Pancreas (tissue), 10 donors: ENCODE data around the gene PAPOLB. TPM values are rescaled to one million over a fixed set of nuclear protein-coding genes. Genes with fewer than 3 reads are reported as not detected.

Experiments
- ATAC-seq, 4 donors: fragments of 200-7000 bp; cut with Tn5 transposase; one replicate each; pipeline versions ENCODE4 v1.8.0 to v1.9.1; 2020; ENCODE audit warnings: mild to moderate bottlenecking in 4 of 4, moderate library complexity in 4 of 4
- DNase-seq, 6 donors: peaks; one replicate each; pipeline ENCODE4 v3.0.0-alpha.2; 2020
- FAIRE-seq: peaks from 2 replicates; lab custom pipeline; 2012; peaks lifted over from hg19 to GRCh38; lab: Jason Lieb, UNC
- H3K27ac ChIP-seq, 4 donors: fragments of 200-600 bp; sonication (generic); 1 replicate in 3 of 4; 2 replicates in 1 of 4; pipeline versions ENCODE4 v1.5.0 to v1.8.0; 2020
- H3K27me3 ChIP-seq, 4 donors: fragments of 200-600 bp; one replicate each; pipeline ENCODE4 v1.8.0; 2021
- H3K36me3 ChIP-seq, 3 donors: fragments of 200-600 bp; sonication (generic) in 1 of 3; one replicate each; pipeline versions ENCODE4 v1.5.0 to v1.8.0; 2020 to 2021
- H3K4me1 ChIP-seq, 3 donors: fragments of 200-600 bp; one replicate each; pipeline ENCODE4 v1.8.0; 2021
- H3K4me3 ChIP-seq, 4 donors: fragments of 200-600 bp; sonication (generic) in 2 of 4; one replicate each; pipeline versions ENCODE4 v1.5.0 to v1.8.0; 2020 to 2021
- H3K9me3 ChIP-seq, 4 donors: fragments of 200-600 bp; one replicate each; pipeline ENCODE4 v1.8.0; 2021
- CTCF ChIP-seq, 4 donors: fragments of 200-600 bp; sonication (generic) in 3 of 4; IDR thresholded peaks; one replicate each; pipeline versions ENCODE4 v1.5.0 to v1.8.0; 2021; ENCODE audit warnings: antibody characterized with exemption in 4 of 4
- WGBS, 2 donors: extraction: QIAGEN DNeasy Blood & Tissue Kit; methylation state at CpG; one replicate each; pipeline ENCODE4 v1.1.7; 2013; 5-methylcytosine and 5-hydroxymethylcytosine counted together
- intact Hi-C, 3 donors: fragments of 100-400 bp; cut with DNase I; formaldehyde crosslinking; loops; one replicate each; pipeline versions ENCODE4 v1.11.1 to v1.14.2; 2022
- polyA plus RNA-seq, 2 donors: library from polyadenylated mRNA; stranded (reverse); fragments of 200-250 nt; gene quantifications; one replicate each; pipeline ENCODE4 v1.2.3, GENCODE V29; 2013
- total RNA-seq, 6 donors: library from RNA; stranded (reverse); fragmentation: NEBNext Ultra II Directional in 4 of 6; extraction: Animal tissue kit (Norgen Biotek cat#: 25700) in 4 of 6; gene quantifications; one replicate each; pipeline versions ENCODE4 v1.2.1 to v1.2.4, GENCODE V29; 2021 to 2023
- donor health status: healthy with polysubstance abuse.
- donor health status: DM: no; HTN: no; CAD: no; lungs with moderate emphysema.
- donor health status: DM: no; HTN: no; CAD: no.
- donor health status: control.
- donor health status: control.
- donor health status: Bipolar disorder and iron deficiency.
- donor health status: DM: yes; HTN: yes; CAD: no.
- donor health status: DM: no; HTN: no; CAD: no.
- donor health status: DM: no; HTN: no; CAD: no.
- donor health status: DM: yes; HTN: yes; CAD: no.

The PAPOLB gene
- total and polyA plus RNA-seq, 8 donors = 0.03 to 0.09 (median 0.05) TPM; not detected in 5

GRCh38 chr7:4883033-4883371 is 21.2 kb upstream of the PAPOLB start:
- no peaks in the 10 kb centered on the region for H3K27me3 ChIP-seq
- no peaks in the 10 kb centered on the region for H3K9me3 ChIP-seq
- H3K4me1 ChIP-seq = peaks cover 0 to 7% (median 0%) of the 10 kb centered on the region in 3 donors
- ATAC-seq (no peak), DNase-seq (no peak), FAIRE-seq (no peak)
- no peak overlapping the region for H3K27ac ChIP-seq
- peak overlapping the region; percentile 28 to 64 (median 54) for H3K4me3 ChIP-seq
- WGBS, 2 donors = 1 to 2% methylated on average over 24 to 36 of the region's 36 CpGs
- H3K36me3 ChIP-seq = no peaks in the 10 kb centered on the region
- intact Hi-C loops = no loop called here
- no peak for TF ChIP-seq CTCF (IDR thresholded peaks at IDR 0.05)

DNA sequence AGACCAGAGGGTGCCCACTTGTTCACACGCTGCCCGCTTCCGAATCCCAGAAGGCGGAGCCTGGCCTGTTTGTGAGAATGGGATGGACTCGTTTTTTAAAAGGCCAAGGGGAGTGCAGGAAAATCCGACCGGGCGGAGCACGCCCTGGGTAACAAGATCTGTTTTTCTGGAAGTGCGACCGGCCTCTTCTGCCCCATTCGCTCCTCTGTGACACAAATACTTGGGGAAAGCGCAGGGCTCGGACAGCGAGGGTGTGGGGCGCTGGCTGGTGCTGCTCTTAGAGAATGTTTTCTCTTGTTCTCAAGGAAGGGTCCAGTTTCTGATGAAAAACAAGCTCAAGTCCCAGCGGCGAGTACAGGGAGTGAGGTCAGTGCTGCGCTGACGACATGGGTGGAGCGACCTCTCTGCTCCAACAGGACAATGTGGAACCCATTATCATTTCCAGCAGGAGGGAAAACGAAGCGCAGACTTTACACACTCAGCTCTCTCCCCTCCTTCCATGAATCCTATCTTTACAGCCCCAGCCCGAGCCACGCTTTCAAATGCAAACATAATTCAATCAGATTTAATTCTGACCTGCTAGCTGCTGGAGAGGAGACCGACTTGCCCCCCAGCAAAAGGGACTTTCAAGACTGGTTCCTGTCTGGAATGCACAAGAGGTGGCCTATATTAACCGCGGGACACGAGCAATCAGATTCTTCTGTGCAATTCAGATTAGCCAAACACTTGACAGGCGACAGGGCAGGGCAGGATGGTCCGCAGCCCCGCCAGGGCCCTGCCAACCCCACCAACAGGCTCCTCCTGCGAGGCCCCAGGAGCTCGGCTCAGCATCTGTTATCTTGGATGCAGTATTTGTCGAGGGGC is 20.6 kb upstream of the PAPOLB start:
- ATAC-seq (peak in 3 of 4 donors; percentile 18 to 48 (median 23)), DNase-seq (no peak), FAIRE-seq (no peak)
- no peaks in the 10 kb centered on the region for H3K9me3 ChIP-seq
- no peak for TF ChIP-seq CTCF (IDR thresholded peaks at IDR 0.05)
- intact Hi-C loops = no loop called here
- peaks cover 0 to 7% (median 0%) of the 10 kb centered on the region in 3 donors for H3K4me1 ChIP-seq
- no peaks in the 10 kb centered on the region for H3K27me3 ChIP-seq
- WGBS, 2 donors = 18 to 32% methylated on average over 35 of the region's 35 CpGs
- peak overlapping the region in 1 of 4 donors; percentile 17 for H3K27ac ChIP-seq
- H3K36me3 ChIP-seq = no peaks in the 10 kb centered on the region
- peak overlapping the region; percentile 28 to 64 (median 54) for H3K4me3 ChIP-seq

DNA sequence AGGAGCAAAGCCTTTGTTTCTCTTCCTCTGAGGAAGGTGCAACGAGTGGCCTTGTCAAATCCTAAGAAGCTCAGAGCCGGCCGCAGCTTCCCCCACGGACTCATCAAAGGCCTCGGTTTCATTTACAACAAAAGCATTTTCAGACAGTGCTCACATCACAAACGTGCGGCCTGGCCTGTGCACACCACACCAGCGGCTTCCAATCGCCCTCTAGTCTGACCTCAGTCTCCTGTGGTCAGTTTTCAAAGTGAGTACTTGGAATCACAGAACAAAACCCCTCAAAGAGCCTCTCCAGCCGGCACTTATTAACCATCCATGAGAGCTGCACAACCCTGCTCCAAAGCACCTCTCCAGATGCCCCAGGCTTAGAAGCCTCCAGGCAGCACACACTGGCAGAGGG is 18.4 kb upstream of the PAPOLB start:
- peaks cover 0 to 7% (median 0%) of the 10 kb centered on the region in 3 donors for H3K4me1 ChIP-seq
- no peaks in the 10 kb centered on the region for H3K9me3 ChIP-seq
- intact Hi-C loops = no loop called here
- 64 to 76% methylated on average over 10 of the region's 10 CpGs for WGBS, 2 donors
- TF ChIP-seq CTCF (IDR thresholded peaks at IDR 0.05) = no peak
- no peaks in the 10 kb centered on the region for H3K36me3 ChIP-seq
- DNase-seq (no peak), ATAC-seq (no peak), FAIRE-seq (no peak)
- H3K4me3 ChIP-seq = no peak overlapping the region
- H3K27ac ChIP-seq = no peak overlapping the region
- H3K27me3 ChIP-seq = no peaks in the 10 kb centered on the region

GRCh38 chr7:4879396-4880081 is 17.7 kb upstream of the PAPOLB start:
- no peak for ATAC-seq
- H3K9me3 ChIP-seq = no peaks in the 10 kb centered on the region
- intact Hi-C loops = loop anchor here in 1 of 3 donors (5.0 kb wide), 1 partner anchor 47 kb away; no protein-coding TSS in a partner anchor
- no peak overlapping the region for H3K4me3 ChIP-seq
- no peak for DNase-seq
- TF ChIP-seq CTCF (IDR thresholded peaks at IDR 0.05) = no peak
- peaks cover 0 to 7% (median 0%) of the 10 kb centered on the region in 3 donors for H3K4me1 ChIP-seq
- no peak for FAIRE-seq
- H3K36me3 ChIP-seq = no peaks in the 10 kb centered on the region
- H3K27me3 ChIP-seq = no peaks in the 10 kb centered on the region
- WGBS, 2 donors = 70 to 82% methylated on average over 27 of the region's 27 CpGs
- no peak overlapping the region for H3K27ac ChIP-seq
